Activated CD4-positive, alpha-beta T cell treated with anti-CD3 and anti-CD28 coated beads for 24 hours (primary cell): ENCODE results near the gene PPDPF.
A peak's percentile ranks its signal among the peaks of the same experiment; 100 is the strongest.

ENCODE experiments used
- DNase-seq, 2 donors: peaks; one replicate each; pipeline ENCODE4 v3.0.0-alpha.2; 2020; ENCODE audit warnings: low read depth in 2 of 2

Gene PPDPF

GRCh38 chr20:63537525-63538203 is 17.1 kb downstream of the PPDPF start:
- DNase-seq = peak; percentile 93

GRCh38 chr20:63538204-63539091 is 17.9 kb downstream of the PPDPF start:
- no peak for DNase-seq

DNA sequence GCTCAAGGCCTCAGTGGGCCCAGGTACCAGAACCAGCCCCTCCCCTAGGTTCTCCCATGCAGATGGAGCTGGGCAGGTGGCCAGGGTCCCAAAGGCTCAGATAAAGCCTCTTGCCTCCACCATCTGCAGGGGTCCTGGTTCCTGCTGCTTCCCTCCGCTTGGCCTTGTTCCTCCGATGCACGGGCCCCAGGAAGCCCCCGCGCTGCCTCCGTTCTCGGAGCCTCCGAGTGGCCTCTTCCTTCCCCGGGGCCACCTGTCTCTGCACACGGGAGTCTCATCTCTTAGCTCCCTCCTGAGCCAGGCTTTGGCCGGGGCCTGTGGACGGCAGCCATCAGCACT is 18.5 kb downstream of the PPDPF start:
- DNase-seq = no peak

GRCh38 chr20:63539441-63540370 is 19.1 kb downstream of the PPDPF start:
- no peak for DNase-seq

GRCh38 chr20:63540417-63541186 is 20.0 kb downstream of the PPDPF start:
- DNase-seq = no peak

GRCh38 chr20:63541371-63541770 is 20.8 kb downstream of the PPDPF start:
- no peak for DNase-seq

DNA sequence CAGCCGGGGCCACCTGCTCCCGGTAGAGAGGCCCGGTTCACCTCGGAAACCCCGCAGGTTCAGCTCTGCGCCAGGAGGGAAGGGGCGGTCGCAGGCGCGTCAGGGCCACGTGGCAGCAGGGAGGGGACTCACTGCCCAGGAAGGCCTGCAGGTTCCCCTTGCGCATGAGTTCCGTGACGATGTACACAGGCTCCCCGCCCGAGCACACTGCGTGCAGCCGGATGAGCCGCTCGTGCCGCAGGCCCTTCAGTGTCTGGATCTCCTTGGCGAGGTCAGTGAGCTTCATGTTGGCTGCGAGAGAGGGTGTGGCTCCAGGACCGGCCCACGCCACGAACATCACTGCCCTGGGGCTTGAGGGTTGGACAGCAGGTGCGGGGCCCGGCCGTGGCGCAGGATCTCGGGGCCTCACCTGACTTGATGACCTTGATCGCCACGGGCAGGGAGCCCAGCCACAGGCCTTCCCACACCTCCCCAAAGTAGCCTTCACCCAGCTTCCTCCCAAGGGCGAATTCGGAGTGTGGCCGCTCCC is 21.5 kb downstream of the PPDPF start:
- no peak for DNase-seq

- no peak for DNase-seq
Observed at GRCh38 chr20:63542696-63543095, 22.1 kb downstream of the PPDPF start.

DNA sequence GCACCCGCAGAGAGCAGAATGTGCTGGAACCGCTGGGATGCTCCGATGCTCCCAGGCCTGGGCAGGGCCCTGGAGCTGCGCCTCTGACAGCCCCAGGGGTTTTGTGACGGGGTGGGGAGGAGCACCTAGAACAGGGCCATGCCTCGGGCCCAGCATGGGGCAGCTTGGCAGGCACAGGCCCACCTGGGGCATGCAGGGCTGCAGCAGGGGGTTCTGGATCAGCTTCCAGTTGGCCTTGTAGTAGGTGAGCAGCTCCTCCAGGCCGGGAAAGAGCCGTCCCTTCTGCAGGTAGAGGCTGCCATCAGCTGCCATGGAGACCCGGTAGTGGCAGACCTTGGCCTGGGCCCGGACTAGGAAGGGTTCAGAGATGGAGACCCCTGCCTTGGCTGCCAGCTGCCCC is 22.6 kb downstream of the PPDPF start:
- DNase-seq = no peak

GRCh38 chr20:63543733-63544132 is 23.2 kb downstream of the PPDPF start:
- no peak for DNase-seq

- DNase-seq = no peak
Observed at GRCh38 chr20:63544241-63544957, 23.8 kb downstream of the PPDPF start.

GRCh38 chr20:63544958-63545516 is 24.5 kb downstream of the PPDPF start:
- no peak for DNase-seq

DNA sequence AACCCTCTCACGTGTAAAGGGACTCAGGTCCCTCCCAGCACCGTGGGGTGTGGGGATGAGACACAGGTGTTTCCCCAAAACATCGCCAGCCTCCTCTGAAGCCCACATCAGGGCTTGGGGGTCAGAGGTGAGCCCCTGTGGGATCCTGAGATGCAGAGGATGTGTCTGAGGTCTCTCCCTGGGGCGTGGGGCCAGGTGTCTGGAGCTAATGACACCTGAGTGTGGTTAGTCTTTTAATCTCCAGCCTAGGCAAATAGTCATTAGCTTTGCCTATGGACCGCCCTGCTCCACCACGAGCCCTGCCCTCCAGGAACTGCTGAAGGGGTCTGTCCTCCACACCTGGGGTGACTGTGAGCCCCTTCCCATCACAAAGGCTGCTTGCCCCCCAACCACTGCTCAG is 25.2 kb downstream of the PPDPF start:
- DNase-seq = no peak

DNA sequence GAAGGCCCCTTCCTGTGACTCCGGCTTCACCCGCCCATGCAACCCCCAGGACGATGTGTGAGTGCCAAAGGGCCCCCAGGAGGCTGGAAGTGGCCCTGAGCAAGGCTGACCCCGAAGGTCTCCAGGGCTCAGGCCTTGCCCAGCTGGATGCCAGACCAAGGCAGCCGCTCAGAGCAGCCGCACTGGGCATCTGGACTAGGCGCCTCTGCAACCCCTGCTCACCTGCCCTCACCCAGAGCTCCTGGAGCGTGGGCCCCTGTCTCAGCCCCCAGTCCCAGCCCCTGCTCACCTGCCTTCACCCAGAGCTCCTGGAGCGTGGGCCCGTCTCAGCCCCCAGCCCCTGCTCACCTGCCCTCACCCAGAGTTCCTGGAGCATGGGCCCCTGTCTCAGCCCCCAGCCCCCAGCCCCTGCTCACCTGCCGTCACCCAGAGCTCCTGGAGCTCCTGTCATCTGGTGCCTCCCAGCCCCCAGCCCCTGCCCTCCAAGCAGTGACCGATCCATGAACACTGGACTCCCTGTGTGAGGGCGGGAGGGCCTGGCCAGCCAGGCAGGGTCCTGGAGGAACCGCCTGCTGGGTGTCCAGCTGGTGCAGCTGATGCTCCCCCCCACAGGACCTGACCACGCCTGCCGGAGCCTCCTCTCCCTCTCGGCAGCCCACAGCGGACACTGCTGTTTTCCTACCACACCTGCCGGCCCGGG is 25.8 kb downstream of the PPDPF start:
- no peak for DNase-seq

DNA sequence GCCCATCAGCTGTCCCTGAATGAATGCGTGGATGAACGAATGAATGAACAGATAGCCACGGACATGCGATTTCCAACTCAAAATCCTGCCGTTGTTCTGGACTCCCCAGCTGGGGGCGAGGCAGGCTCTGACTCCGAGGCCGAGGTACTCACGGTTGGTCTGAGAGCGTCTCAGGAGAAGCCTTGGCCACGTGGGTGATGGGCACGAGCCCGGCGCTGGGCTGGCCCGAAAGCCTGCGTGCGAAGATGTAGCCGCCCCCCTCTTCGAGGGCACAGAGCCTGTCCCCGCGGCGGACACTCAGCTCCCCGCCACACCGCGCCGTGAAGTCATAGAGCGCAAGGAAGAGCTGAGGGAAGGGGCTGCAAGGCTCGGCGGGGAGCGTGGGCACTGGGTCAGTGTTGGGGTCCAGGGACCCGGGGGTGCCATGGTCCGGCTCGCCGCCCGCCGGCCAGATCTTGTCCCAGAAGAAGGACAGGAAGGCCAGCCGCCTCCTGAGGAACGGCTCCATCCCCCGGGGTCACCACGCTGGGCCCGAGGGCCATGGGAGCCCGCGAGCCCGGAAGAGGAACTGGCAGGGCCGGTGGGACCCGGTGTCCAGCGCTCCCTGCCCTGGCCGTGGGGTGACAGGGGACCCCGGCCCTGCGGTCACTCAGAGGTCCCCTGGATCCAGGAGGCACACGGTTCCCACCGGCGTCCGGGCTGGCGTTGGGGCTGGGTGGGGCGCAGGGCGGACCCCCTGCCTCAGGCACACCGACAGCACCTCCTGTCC is 26.6 kb downstream of the PPDPF start:
- no peak for DNase-seq

- no peak for DNase-seq
Observed at GRCh38 chr20:63547725-63548480, 27.3 kb downstream of the PPDPF start, which contains the start of gene SRMS. SRMS (minus strand) TSS chr20:63547749; CDS start chr20:63547463, 286 bp downstream.

- no peak for DNase-seq
Observed at GRCh38 chr20:63548542-63548941, 28.0 kb downstream of the PPDPF start.

GRCh38 chr20:63549019-63549418 is 28.5 kb downstream of the PPDPF start:
- DNase-seq = no peak
